ENCODE measurements around the gene NPHP4.

The NPHP4 gene

DNA sequence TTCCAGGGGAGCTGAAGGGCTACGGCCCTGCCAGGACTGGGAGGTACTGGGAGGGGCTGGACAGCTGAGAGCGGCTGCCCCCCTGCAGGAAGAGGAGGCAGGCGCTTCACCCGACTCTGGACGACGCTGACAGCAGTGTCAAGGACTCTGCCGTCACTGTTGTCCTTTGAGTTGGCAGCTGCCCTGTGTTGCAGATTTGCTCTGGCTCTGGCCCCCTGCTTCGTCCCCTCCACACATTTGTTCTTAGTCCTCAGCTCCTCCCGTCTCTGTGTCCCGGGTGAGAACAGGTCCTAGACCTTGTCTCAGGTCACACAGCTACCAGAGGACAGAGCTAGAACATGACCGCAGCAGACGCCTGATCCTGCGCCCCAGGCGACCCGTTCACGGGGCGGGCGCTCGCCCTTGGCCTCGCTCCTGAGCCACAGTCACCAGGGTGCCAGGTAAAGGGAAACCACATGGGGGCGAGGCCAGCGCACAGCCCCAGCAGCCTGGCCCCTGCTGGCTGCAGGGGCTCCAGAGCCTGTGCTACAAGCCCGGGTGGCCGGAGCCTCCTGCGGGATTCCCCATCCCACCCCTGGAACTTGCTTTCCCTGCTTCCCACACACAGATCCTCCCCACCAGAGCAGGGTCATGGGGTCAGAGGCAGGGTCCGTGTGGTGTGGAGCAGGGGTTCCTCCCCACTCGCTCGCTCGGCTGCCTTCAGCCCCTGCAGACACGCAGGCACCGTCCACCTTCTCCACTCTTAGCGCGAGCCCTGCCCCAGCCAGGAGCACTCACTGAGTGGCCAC lies 10.7 kb upstream of the NPHP4 start:
- DNase-seq, result no peak

DNA sequence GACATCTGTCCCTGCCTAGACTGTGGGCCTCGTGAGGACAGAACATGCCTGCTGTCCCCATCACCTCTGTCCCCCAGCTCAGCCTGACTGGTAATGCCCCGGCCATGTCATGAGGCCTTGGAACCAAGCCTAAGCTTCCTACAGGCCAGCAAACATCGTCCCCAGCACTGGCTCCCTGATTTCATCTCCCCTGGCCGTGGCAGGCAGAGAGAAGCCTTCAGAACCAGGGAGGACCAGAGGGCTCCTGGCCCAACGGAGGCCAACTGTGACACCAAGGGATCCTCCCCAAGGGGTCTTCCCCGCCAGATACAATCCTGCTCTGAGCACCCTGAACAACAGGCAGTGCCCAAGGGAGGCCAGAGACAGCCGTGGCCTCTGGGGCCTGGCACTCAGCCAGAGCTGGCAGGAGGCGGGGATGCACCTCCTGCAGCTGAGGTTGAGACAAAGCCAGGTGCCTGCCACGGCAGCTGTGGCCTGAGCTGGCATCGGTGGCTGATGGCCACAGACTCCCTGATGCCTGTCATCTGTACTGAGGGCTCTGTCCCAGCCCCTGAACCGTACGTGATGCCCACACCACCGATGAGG lies 9.9 kb upstream of the NPHP4 start:
- no peak for DNase-seq

DNA sequence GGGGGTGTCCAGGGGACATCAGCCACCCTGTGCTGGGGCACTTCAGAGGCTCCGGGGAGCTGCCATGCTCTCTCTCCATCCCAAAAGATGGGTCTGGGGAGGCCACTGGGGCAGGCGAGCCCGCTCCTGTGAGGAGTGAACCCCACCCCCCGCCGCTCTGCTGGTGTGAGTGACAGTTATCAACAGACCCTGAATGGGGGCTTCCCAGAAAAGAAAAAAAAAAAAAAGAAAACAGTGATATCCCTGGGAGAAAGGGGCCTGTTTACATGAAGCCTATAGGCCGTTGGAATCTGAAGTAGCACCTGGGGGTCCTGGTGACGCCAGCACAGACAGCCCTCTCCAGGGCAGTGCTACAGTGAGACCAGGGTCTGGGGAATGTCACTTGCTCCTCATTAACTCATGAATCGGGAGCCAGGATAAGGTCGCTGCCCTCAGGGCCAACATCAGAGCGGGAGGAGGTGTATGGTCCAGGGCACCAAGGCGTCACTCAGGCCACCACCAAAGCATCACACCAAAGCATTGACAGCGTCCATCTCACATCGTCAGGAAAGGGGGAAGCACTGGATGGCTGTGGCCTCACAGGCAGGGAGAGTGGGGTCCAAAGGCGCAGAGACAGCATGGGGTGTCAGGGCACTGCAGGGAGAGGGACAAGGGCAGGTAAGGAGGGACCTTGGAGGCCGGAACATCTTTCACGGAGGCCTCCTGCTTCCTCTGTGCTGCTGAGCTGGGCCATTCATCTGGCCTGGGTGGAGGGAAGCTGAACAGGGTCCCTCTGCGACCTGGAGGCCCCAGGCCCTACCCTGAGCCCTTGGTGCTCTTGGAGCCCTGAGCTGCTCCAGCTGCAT lies 8.4 kb upstream of the NPHP4 start:
- no peak for DNase-seq

DNA sequence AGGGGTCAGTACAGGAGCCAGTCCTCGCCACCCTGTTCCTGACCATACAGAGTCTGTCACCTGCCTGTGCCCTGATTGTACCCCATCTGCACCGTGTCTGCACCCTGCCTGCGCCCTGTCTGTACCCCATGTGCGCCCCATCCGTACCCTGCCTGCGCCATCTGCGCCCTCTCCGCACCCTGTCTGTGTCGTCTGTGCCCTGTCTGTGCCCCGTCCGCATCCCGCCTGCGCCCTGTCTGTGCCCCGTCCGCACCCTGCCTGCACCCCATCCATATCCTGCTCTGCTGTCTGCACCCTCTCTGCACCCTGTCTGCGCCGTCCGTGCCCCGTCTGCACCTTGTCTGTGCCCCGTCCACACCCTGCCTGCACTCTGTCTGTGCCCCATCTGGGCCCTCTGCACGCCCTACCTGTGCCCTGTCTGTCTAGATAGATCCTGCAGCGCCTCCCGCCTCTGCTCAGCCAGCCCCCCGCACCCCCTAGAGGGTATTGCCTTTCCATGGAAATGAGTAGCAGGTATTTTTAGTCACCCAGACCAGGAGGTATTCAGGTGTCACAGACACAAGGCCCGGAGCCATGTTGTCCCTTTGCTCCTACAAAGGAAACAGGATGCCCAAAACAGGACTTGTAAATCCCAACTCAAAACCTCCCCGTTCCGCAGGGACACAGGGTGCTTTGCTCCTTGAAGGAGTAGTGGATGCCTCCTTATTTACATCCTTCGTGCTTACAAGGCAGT lies 7.7 kb upstream of the NPHP4 start:
- no peak for DNase-seq

DNA sequence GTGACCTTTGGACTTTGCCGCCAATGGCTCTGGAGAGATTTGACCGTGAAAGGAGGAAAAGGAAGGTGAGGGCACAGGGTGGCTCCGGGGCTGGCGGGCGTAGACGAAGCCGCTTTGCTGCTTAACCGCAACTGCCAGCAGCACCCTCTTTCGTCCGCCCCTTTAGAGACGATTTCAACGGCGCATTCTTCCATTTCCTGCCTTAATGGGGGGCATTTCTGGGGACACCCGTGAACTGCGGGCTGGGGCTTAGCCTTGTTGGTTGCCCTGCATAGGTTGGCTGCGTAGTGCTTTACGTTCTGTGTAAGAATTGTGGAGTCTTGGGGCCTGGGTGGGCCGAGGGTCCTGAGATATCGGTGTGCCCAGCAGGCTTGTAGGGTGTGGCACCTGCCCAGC lies 6.7 kb upstream of the NPHP4 start:
- DNase-seq, result no peak

DNA sequence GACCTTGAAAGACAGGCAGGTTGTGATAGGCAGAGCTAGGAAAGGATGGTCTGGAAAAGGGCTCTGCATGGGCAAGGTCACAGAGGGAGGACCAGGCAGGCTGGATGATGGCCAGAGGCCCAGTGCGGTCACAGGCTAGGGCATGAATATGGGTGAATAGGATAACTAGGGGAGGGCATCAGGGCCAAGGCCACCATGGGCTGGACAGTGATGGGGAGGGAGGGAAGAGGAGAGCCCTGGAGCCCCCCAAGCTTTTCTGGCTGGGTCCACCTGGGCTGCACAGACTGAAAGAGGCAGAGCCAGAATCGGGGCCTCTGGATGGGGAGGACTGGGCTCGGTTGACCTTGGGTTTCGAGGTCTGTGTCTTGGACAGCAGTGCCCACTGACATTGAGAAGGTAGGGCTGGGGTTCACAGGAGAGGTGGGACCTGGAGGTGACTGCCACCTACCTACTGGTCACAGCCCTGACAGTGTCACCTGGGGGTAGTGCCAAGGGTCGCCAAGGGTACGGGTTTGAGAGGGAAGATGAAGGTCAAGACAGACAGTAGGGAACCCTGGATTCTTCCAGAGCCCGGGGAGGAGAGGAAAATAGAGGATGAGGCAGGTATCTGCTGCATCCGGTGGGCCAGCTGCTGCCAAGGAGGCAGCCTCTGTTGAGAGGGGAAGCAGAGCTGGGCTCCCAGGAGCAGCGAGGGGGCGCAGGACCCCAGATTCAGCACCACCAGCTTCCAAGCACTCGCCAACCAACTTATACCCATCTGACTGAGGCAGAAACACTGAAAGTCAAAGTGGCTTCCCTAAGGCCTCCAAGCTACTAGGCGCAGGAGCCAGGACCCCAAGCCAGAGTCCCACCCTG lies 6.1 kb upstream of the NPHP4 start:
- DNase-seq, result no peak

DNA sequence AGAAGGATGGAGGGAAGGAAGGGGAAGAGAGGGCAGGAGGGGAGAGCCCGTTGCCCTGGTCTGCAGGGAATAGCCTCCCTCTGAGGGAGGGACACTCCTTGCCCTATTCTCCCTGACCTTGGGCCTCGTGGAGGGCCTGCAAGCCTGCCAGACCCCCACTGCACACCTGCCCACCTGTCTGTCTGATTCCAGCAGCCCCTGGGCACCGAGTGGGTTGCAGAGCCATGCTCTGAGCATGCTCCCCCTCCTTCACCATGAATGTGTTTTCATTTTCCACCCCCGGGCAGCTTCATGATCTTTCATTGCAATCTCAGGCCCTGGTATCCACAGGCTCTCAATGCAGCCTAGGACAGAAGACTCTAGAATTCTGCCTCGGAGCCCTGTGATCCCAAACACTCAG lies 5.1 kb upstream of the NPHP4 start:
- no peak for DNase-seq

DNA sequence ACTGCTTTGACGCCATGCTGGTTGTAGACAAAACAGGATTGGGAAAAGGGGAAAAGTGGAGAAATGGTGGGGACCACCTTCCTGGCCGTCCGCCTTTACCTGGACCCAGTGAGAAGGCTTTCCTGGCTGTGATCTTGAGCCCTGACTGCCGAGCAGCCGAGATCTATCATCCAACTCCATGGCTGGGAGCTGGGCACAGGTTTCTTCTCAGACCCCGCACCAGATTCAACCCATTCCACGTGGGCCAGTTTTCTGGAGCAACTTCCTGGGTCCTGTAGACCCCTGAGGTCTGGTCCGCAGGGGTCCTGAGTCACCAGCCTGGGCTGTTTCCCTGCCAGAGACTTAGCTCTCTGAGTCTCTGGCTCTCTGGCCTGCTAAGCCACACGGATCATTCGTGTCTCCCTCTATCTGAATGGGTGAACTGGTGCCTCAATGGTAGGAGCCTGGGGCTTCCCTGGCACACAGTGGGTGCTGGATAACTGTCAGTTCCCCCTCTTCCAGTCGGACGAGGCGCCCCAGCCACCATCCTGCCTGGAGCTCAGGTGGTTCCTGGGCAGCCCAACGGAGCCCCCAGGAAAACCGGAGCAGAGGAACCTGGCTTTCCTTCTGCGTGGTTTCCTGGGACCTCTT lies 4.5 kb upstream of the NPHP4 start:
- no peak for DNase-seq

DNA sequence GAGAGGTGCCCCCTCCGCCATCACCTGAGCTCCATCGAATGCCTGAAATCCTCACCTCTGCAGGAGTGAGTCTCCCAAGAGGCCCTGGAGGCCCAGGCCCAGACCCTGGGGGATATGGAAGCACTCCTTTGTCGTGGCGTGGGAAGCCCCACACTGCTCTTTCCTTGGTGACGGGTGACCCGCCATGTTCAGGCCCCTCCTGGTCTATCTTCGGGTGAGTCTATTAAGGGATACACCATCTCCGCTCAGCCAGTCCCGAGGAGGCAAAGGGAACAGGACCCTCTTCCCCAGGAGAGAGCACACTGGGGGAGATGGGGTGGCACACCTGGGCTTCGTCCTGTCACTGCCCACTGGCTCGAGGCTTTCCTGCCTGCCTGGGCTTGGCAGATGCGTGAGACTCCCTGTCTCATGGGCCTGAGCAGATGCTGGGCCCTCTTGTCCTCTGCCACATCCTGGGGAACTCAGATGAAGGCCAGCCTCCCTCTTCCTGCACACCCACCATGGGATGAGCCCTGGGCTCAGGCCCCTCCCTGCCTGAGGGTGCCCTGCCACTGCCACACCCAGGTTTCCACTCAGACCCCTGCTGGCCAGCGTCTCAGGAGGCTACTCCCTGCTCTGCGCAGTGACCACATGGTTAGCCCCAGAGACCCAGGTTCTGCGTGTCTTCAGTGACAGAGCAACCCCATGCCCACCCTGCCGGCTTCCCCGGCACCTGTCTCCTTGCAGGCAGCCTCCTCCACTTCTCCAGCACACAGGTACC lies 3.8 kb upstream of the NPHP4 start:
- no peak for DNase-seq

DNA sequence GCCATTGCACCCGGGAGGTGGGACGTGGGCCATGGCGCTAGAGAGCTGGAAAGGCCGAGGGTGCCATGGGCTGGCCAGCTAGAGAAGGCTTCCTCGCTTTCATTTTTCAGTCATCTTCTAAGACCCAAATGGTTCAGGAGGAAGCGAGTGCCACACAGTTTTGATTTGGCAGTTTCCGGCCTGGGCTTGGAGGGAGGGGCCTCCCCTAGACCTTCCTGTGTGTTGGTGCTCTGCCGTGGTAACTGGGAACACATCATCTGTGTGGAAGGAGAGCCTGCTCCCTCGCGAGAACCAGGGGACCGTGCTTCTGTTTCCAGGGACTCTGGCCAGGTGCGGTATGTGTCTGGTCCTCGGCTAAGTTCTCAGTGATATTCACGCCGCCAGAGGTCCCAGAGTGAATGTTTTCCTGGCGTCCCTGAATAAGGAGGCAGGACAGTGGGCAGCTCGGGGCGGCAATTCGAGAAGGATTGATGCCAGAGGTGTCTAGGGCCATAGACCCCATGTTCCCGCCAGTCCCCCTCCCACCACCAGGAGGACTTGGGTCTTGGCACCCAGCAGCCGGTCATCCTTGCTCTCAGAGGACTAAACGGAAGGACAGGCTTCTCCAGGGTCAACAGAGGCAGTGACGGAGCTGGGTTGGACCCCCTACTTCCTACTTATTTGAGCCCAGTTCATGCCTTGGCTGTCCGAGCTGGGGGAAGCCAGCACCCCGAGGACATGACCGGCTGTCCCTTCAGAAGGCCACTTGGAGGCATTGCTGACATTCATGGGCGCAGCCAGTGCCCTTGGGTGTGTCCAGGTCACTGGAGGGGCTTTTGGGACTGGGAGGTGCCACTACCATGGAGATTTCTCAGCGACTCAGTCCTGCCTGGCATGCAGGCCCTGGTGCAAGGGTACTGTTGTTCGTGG lies 2.7 kb upstream of the NPHP4 start:
- DNase-seq, result peak; percentile 48

DNA sequence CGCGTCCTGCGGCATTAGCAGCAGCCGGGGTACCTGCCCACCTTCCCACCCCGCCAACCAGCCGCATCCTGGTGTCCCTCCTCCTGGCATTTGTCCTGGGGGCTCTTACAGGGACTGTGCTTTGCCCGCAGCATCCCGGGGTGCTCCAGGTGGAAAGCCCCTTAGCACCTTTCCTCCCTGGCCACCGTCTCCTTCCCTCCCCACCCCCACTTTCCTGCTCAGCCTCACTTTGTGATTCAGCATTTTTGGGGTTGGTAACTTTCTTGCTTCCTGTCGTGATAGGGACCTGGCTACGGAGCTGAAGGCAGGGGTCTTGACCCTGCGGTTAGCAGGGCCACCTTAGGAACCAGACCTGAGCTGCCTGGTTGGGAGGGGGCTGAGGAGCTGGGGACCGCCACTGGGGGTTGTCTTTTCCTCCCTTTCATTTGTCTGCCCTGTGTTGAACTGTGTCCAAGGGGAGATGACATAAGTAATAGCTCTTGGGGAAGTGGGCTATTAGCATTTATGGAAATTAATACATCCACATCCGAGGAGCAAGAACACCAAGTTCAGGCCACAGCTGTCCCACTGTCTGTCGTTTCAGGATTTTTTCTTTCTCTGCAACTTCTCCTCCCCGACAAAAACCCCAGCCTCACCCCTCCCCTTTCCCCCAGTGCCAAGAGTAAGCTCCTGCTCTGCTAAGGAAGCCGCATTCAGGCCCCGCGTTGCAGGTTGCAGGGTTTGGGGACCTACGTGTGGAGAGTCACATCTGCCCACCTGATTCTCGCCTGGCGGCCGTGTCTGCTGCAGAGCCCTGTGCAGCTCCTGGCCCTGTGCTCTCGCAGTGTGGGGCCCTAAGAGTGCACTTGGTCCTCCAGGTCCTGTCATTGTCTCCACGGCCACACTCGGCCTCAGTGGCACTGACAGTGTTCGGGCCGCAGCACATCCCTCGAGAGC lies 1.6 kb upstream of the NPHP4 start:
- DNase-seq, result peak; percentile 30

DNA sequence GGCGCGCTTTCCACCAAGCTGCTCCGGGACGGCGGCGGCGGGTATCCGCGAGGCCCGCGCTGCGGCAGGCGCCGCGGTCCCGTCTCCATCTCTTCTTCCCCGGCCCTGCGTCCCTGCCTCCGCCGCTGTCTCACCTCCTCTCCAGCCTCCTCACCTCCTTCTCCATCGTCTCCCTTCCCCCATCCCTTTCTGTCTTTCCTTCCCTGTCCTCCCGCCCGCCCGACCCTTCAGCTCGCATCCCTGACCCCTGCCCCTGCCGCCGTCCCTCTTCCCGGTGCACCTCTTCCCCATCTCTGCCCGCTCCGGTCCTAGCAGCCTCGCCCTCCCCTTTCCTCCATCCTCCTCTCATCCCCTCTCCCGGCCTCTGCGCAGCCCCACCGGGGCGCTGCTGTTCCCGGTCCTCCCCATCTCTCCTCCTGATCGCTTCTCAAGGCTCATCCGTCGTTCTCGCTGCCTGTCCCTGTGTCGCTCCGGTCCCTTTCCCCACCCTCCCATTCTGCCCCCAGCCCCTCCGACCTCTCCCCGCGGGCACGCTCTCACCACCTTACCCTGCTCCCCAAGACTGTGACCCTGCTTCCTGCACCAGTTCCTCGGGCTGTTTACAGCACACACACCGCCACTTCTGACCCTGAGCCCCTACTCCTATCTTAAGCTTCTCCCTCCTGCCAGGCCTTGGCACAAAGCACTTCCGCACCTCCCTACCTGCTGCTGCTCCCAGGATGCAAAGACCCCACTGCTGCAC lies 760 bp upstream of the NPHP4 start:
- no peak for DNase-seq

DNA sequence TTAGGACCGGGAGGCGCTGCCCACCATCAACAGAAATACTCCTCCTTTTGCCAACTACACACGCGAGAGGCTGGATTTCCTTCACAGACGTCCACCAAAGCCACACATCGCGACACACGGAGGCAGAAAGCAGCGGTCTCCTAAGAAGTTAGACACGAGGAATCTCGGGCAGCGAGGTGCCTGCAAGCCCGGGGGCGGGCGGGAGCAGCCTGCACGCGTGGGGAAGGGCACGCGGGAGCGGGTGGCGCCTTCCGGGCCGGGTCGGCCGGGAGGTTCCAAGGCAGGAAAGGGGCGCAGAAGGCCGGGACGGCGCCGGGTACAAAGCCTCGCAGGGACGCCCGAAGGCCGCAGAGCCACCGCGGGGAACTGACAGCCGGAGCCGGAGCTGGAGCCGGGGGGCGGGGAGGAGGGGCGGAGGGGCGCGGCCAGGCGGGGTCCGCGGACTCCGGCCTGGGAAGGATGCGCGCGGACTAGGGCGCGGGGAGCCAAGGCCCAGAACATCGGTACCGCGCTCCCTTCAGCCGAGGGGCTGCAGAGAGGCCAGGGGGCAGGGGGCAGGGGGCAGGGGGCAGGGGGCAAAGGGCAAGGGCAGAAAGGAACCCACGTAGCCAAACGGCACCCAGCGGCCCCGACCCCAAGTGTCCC lies 722 bp downstream of the NPHP4 start:
- DNase-seq, result no peak

DNA sequence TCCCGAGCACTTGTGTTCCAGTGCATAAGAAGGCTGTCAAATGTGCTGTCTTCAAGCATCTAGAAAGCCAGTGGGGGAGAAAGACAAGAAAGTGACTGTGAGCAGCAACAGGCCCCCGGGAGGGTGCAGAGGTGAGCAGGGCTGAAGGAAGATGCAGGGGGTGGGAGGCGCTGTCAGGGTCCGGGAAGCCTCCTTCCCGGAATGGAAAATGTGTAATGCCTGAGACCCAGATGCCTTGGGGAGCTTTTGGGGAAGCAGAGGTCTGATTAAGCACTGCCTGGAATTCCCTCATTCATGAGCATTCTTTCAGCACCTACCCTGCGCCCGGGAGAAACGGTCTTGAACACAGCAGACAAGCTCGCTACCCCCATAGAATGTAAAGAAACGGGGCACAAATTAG lies 1.3 kb downstream of the NPHP4 start:
- no peak for DNase-seq

DNA sequence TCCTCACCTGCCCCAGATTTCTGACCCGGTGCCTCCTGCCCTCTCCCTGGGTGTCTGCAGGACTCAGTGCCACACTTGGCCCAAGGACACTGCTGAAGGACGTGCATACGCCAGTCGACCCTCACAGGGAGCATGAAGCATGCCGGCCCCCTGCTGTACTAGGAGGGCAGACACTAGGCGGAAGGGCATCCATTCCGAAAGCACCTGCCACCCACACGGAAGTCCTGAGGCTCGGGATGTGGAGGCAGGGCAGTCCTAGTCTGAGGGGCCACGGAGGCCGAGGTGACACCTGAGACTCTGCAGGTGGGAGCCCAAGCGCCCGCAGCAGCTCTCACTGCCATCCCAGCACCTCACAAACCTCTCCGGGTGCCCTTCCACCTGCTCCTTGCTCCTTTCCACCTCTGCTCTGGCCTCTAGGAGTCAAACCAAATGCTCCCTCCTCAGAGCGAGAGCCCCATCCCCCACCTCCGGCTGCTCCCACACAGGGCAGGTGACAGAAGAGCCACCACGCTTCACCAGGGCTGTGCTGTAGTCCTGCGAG lies 2.4 kb downstream of the NPHP4 start:
- DNase-seq, result no peak

DNA sequence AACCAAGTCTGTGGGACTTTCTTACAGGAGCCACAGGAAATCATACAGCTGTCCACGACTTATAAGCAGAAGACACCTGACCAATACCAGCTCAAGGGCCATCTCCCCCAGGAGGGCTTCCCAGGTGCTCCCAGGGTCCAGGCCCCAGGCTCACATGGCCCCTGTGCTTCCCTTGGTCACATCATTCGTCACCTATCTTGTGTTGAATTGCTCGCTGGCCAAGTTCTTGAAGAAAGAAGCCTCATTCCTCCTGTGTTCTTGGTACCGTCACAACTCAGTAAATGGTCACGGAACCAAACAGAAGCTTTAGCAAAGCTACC lies 3.0 kb downstream of the NPHP4 start:
- no peak for DNase-seq

DNA sequence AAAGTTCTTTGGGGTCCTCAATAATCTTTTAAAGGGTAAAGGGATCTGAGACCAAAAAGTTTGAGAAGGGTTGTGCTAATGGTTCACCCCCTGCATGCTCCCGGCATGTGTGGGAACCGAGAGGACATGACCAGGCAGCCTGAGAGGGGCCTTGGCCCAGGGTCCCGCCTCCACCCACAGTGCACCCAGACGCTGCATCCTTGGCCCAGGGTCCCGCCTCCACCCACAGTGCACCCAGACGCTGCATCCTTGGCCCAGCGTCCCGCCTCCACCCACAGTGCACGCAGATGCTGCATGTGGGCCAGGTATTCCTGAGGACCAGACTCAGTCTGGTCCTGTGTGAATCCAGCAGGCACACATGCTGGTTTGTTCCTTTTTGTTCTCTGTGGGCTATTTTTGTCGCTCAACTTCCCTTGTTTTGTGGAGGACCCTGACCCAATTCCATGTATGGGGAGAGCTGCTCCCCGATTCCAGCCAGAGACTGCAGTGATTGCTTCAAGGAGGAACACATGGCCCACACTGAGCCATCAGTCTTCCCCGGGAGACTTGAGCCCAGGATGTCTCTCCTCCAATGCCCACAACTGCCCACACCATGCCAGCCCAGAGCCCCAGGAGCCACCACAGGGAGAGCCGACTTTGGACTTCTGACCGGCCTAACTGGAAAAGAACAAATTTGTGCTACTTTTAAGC lies 3.5 kb downstream of the NPHP4 start:
- DNase-seq, result no peak
